ENCODE results near the gene CENPP. TPM values are rescaled to one million over a fixed set of nuclear protein-coding genes. Genes with fewer than 3 reads are reported as not detected.

Gene CENPP
- total RNA-seq, 1 donor from 2014 or later: 24.6 TPM

DNA sequence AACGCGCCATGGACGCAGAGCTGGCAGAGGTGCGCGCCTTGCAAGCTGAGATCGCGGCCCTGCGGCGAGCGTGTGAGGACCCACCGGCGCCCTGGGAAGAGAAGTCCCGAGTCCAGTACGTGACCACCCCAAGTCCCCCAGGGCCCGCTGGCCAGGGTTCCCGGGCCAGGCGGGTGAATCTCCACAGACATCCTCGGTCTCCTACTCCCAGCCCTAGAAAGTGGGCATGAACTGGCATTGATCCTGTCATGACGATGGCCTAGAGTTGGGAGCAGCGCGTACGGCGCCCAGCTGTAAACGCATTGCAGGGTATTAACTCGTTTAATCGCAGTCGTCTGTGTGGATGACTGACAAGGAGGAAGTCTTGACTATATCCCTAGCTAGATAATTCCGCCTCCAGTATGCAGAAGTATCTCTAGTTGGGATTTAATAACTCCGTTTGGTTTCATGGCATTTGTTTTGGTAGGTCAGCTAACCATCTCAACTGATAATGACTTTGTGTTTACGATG is 293 bp downstream of the CENPP start:
- H3K4me3 Mint-ChIP-seq: peak overlapping the region; percentile 93
- no peak for DNase-seq (ENCODE audit: low spot score)
- intact Hi-C loops (cut with micrococcal nuclease): loop anchor here (1.0 kb wide), 10 partner anchors 33 to 770 kb away; partner anchors contain the start of genes CARD19, IARS1, IPPK and SPTLC1
- H3K27me3 Mint-ChIP-seq (ENCODE audit: insufficient read depth): no peaks in the 10 kb centered on the region
- H3K4me1 Mint-ChIP-seq (ENCODE audit: low read depth): peaks cover 32% of the 10 kb centered on the region
- peak overlapping the region; percentile 96 for H3K27ac Mint-ChIP-seq
- H3K36me3 Mint-ChIP-seq (ENCODE audit: low read depth): peaks cover 21% of the 10 kb centered on the region
- no peaks in the 10 kb centered on the region for H3K9me3 Mint-ChIP-seq

DNA sequence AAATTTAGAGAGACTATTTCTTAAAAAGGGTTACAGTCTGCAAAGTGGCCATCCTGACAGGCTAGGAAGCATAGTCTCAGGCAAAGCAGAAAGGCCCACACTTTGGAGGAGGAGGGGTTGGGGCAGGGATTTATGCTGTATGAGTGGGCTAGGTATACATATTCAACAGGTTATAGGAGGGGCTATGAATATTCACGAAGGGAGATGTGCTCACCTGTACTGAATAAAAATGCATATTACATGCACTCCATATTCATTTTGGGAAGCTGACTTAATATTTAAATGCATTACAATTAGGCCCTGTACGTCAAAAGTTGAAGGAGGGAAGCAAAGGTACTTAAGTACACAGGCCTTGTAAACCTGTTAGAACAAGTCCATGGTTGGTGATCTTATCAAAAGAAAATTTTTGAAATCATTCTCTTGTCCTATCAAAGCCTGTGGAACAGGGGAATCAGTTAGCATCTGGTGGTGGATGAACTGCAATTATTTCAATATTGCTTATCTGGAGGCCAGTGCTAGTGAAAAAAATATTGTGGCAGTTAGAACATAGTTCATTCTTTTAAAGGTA is 1.6 kb downstream of the CENPP start:
- intact Hi-C loops (cut with micrococcal nuclease): no loop called here
- peak overlapping the region; percentile 96 for H3K27ac Mint-ChIP-seq

DNA sequence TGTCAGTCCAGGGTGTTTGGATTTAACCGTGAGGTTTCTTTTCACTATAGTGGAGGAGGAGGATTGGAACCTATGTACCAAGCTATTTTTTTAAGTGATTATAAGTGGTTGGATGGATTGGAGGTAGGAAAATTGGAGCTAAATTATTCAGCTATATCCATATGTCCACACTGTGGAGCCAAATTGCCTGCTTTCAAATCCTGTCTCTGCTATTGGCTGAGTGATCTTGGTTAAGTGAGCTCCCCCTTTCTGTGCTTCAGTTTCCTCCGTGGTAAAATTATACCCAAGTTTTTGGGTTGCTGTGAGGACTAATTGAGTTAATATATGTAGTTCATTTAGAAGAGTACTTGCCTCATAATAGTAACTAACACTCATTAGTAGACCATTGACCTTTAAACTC is 2.5 kb downstream of the CENPP start:
- intact Hi-C loops (cut with micrococcal nuclease): no loop called here
- Mint-ChIP-seq H3K27me3 (ENCODE audit: insufficient read depth) (no peaks in the 10 kb centered on the region), H3K36me3 (ENCODE audit: low read depth) (peaks cover 8% of the 10 kb centered on the region), H3K4me3 (no peak overlapping the region), H3K9me3 (no peaks in the 10 kb centered on the region), H3K4me1 (ENCODE audit: low read depth) (peaks cover 28% of the 10 kb centered on the region), H3K27ac (no peak overlapping the region)
- no peak for DNase-seq (ENCODE audit: low spot score)

More for the DNA sequence above, 1.6 kb downstream of the CENPP start:
- peak overlapping the region; percentile 93 for H3K4me3 Mint-ChIP-seq
- peaks cover 15% of the 10 kb centered on the region for H3K36me3 Mint-ChIP-seq (ENCODE audit: low read depth)
- H3K9me3 Mint-ChIP-seq: no peaks in the 10 kb centered on the region
- no peak for DNase-seq (ENCODE audit: low spot score)
- H3K4me1 Mint-ChIP-seq (ENCODE audit: low read depth): peaks cover 32% of the 10 kb centered on the region
- no peaks in the 10 kb centered on the region for H3K27me3 Mint-ChIP-seq (ENCODE audit: insufficient read depth)

DNA sequence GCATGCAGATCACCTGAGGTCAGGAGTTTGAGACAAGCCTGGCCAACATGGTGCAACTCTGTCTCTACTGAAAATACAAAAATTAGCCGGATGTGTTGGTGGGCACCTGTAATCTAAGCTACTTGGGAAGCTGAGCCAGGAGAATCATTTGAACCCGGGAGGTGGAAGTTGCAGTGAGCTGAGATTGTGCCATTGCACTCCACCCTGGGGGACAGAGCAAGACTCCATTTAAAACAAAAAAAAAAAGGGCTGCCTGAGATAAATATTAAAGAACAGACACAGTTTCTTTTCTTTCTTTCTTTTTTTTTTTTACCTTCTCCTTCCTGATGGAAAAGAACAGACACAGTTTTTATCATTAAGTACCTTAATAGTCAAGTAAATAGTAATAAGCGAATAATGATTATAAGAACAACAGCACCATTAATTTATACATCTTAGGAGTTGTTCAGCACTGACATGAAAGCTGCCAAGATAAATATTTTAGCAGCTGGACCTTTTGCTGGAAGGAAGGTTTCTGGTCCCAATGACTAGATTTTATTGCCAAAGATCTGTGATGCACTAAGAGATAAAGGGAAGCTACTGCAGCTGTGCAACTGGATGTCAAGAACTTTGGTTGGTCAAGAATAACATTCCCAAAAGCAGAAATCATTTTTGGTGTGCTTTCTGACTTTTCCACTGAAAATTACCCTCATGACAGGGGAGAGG is 7.0 kb downstream of the CENPP start:
- intact Hi-C loops (cut with micrococcal nuclease): no loop called here
- H3K27me3 Mint-ChIP-seq (ENCODE audit: insufficient read depth): no peaks in the 10 kb centered on the region
- H3K4me1 Mint-ChIP-seq (ENCODE audit: low read depth): peaks cover 8% of the 10 kb centered on the region
- no peak overlapping the region for H3K4me3 Mint-ChIP-seq
- H3K9me3 Mint-ChIP-seq: no peaks in the 10 kb centered on the region
- H3K36me3 Mint-ChIP-seq (ENCODE audit: low read depth): peaks cover 8% of the 10 kb centered on the region
- DNase-seq (ENCODE audit: low spot score): no peak
- H3K27ac Mint-ChIP-seq: no peak overlapping the region

DNA sequence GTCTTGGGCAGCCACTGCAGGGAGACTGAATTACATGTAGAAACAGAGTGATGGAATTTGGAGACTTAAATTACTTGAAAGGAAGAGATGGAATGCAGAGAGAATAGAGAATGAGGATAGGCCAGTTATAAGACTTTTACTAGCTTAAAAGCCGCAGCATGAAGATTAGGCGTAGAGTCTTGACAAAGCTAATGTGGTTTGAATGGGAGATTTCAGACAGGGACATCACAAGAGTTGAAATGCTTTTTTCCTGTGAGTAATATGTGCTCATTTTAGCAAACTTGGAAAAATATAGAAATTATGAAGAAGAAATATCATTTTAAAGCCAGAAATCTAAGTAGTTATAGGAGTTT is 7.5 kb downstream of the CENPP start:
- H3K36me3 Mint-ChIP-seq (ENCODE audit: low read depth): peaks cover 10% of the 10 kb centered on the region
- no peaks in the 10 kb centered on the region for H3K27me3 Mint-ChIP-seq (ENCODE audit: insufficient read depth)
- H3K27ac Mint-ChIP-seq: no peak overlapping the region
- no peak for DNase-seq (ENCODE audit: low spot score)
- H3K4me3 Mint-ChIP-seq: no peak overlapping the region
- no peaks in the 10 kb centered on the region for H3K9me3 Mint-ChIP-seq
- intact Hi-C loops (cut with micrococcal nuclease): no loop called here
- peaks cover 5% of the 10 kb centered on the region for H3K4me1 Mint-ChIP-seq (ENCODE audit: low read depth)

DNA sequence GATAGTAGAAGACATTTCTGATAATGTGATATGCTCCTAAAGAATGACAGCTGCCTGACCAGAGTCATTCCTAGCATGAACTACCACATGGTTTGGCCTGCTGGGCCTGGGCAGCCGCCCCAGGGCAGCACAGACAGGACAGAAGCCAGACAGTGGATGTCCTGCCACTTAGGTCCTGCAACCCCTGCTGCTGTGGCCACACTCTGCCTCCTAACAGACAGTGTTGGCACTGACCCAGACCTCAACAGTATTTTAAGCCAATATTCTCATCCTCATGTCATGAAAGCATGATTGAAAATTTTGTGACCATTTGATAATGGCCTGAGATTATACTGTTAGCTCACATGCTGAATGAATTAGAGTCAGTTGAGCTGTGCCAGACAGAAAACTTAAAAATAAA is 15.8 kb downstream of the CENPP start:
- H3K4me1 Mint-ChIP-seq (ENCODE audit: low read depth): no peaks in the 10 kb centered on the region
- H3K36me3 Mint-ChIP-seq (ENCODE audit: low read depth): peaks cover 39% of the 10 kb centered on the region
- H3K27me3 Mint-ChIP-seq (ENCODE audit: insufficient read depth): no peaks in the 10 kb centered on the region
- H3K9me3 Mint-ChIP-seq: no peaks in the 10 kb centered on the region
- H3K4me3 Mint-ChIP-seq: no peak overlapping the region
- intact Hi-C loops (cut with micrococcal nuclease): no loop called here
- no peak overlapping the region for H3K27ac Mint-ChIP-seq
- no peak for DNase-seq (ENCODE audit: low spot score)

DNA sequence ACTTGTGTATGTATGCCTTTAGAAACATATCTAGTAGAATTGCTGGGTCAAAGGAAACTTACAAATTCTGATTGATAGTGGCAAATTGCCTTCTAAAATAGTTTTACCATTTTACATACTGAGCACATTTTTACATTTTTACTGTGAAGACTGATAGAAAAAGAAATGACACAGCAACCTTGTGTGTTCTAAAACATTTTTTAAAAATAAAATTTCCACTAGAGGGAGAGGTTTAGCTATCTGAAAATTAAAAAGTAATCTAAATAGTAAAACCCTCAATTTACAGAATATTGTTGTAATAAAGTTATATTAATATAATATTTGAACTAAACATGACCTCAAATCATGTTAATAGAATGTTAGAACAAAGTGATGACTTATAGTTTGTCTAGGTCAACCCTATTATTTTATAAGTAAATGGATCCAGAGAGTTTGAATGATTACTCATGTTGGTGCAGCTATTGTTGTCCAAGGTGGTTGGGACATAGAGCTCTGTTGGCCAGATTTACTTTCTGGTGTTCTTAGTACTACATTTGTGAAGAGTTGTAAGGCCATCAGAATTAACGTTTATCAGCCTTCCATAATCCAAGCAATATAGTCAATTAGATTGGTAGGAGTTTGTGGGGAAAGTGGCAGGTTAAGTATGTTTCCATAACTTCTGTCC is 17.2 kb downstream of the CENPP start:
- H3K27me3 Mint-ChIP-seq (ENCODE audit: insufficient read depth): no peaks in the 10 kb centered on the region
- H3K9me3 Mint-ChIP-seq: no peaks in the 10 kb centered on the region
- no peak overlapping the region for H3K4me3 Mint-ChIP-seq
- intact Hi-C loops (cut with micrococcal nuclease): no loop called here
- H3K36me3 Mint-ChIP-seq (ENCODE audit: low read depth): peaks cover 43% of the 10 kb centered on the region
- DNase-seq (ENCODE audit: low spot score): no peak
- no peaks in the 10 kb centered on the region for H3K4me1 Mint-ChIP-seq (ENCODE audit: low read depth)
- no peak overlapping the region for H3K27ac Mint-ChIP-seq

DNA sequence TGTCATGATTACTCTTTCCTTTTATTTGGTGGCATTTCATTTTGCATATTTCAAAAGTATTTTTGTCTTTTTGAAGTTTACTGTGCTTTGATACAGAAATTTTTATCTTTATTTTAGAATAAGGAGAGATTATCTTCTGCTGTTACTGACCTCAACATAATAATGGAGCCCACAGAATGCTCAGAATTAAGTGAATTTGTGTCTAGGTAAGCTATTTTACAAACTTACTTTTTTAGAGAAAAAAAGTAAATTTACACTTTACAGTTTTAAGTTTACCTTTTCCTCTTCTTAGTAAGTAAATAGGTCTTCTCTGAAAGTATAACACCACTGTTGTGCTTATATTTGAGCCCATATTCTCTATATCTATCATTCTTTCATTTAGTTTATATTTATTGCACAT is 19.8 kb downstream of the CENPP start:
- no peaks in the 10 kb centered on the region for H3K27me3 Mint-ChIP-seq (ENCODE audit: insufficient read depth)

DNA sequence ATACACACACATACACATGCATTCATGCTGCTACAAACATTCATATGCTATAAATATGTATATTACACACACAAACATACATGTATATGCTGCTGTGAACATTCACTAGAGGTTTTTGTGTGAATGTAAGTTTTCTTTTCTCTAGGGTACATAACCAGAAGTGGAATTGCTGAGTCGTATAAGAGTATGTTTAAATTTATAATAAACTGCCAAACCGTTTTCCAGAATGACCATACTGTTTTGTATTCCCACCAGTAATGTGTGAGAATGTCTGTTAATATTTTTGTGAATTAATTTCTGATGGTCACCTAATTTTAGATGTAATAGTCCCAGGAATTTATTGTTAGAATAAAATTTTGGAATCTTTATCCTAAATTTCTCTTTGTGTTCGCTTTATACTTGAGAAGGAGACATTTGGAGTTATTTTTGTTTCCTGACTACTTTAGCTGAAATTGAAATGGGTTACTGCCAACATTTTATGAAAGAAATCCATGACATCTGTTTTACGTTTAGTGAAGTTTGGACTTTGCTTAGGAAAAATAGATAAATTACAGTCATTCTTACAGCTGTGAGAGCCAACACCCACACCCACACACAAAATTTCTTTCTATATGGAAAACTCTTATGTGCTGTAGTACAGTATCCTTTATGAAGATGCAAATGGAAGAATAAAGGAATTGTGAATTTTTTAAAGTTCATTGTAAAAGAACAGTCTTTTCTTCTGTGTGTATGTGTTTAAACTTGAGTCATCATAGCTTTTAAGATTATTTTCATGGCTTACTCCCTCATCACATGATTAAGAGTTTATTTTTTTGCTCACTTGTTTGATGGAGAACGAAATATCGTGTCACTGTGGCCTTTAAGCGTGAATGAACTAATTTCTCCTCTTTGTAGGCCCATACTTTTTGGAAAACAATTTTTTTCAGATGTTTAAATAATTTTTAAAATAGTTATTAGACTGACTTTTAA is 24.3 kb downstream of the CENPP start:
- H3K4me1 Mint-ChIP-seq (ENCODE audit: low read depth): peaks cover 17% of the 10 kb centered on the region
- H3K9me3 Mint-ChIP-seq: peaks cover 12% of the 10 kb centered on the region
- no peaks in the 10 kb centered on the region for H3K27me3 Mint-ChIP-seq (ENCODE audit: insufficient read depth)
- H3K27ac Mint-ChIP-seq: no peak overlapping the region
- no peak for DNase-seq (ENCODE audit: low spot score)
- H3K4me3 Mint-ChIP-seq: no peak overlapping the region
- intact Hi-C loops (cut with micrococcal nuclease): no loop called here
- peaks cover 41% of the 10 kb centered on the region for H3K36me3 Mint-ChIP-seq (ENCODE audit: low read depth)

More for the DNA sequence above, 19.8 kb downstream of the CENPP start:
- H3K4me1 Mint-ChIP-seq (ENCODE audit: low read depth): peaks cover 2% of the 10 kb centered on the region
- intact Hi-C loops (cut with micrococcal nuclease): no loop called here
- H3K4me3 Mint-ChIP-seq: no peak overlapping the region
- H3K9me3 Mint-ChIP-seq: no peaks in the 10 kb centered on the region
- no peak overlapping the region for H3K27ac Mint-ChIP-seq
- DNase-seq (ENCODE audit: low spot score): no peak
- H3K36me3 Mint-ChIP-seq (ENCODE audit: low read depth): peaks cover 32% of the 10 kb centered on the region

DNA sequence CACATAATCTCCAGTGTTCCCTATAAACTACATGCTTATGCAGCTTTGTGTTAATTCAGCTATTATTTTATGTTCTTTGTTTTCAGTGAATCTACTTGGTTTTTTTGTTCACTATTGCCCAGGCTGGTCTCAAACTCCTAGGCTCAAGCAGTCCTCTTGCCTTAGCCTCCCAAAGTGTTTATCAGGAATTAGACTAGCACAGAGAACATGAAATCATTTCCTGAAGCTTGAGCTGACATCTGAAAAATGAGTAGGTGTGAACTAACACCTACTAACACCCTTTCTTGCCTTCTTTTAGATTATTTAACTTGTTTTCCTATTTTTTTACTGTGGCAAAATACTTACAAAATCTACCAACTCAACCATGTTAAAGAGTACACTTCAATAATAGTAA is 25.0 kb downstream of the CENPP start:
- H3K4me1 Mint-ChIP-seq (ENCODE audit: low read depth): peaks cover 17% of the 10 kb centered on the region
- H3K36me3 Mint-ChIP-seq (ENCODE audit: low read depth): peaks cover 40% of the 10 kb centered on the region
- intact Hi-C loops (cut with micrococcal nuclease): no loop called here
- H3K9me3 Mint-ChIP-seq: peaks cover 16% of the 10 kb centered on the region
- no peak for DNase-seq (ENCODE audit: low spot score)
- H3K27ac Mint-ChIP-seq: no peak overlapping the region
- H3K27me3 Mint-ChIP-seq (ENCODE audit: insufficient read depth): no peaks in the 10 kb centered on the region
- no peak overlapping the region for H3K4me3 Mint-ChIP-seq

DNA sequence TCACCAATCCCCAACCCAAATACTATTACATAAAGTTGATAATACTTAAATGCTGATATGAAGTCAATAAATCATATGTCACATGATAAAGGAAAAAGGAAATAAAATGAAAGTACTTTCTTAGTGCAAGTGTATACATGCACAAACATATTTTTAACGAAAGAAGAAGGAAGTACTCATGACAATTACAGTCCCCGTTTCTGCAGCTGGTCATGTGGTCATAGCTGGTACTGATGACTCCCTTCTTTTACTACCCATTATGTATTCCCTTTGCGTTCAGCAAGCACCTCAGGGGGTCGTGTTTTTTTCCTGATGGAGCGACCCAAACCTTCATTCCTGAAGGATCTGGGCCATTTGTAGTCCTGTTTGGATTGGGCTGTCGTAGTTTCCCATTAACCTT is 27.3 kb downstream of the CENPP start:
- DNase-seq (ENCODE audit: low spot score): no peak
- intact Hi-C loops (cut with micrococcal nuclease): no loop called here
- peaks cover 41% of the 10 kb centered on the region for H3K36me3 Mint-ChIP-seq (ENCODE audit: low read depth)

DNA sequence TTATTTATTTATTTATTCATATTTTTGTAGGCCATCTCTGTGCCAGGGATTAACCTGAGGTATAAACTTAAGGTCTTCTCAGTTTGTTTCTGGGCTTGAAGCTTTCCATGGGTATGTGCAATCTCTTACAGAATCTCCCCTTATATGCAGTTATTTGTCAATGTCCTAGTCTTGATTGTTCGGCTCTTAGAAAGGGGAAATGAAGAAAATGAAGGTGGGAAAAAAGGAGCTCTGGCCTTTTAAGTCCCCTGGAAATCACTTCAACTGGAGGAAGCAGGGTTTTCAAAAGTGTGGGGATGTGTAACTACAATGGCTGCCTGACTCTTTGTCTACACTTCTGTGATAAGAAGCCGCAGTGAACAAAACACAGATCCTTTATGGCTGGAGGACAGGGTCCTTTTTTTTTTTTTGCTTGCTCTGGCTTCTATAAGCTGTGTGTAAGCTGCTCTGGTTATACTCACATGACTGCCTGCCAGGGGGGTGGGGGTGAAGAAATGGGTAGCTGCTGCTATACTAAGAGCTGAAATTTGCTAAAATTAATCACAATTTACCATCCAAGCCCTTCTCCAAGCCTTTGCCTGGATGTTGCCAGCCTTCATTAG is 33.7 kb downstream of the CENPP start:
- H3K4me3 Mint-ChIP-seq: no peak overlapping the region

More for the DNA sequence above, 27.3 kb downstream of the CENPP start:
- Mint-ChIP-seq H3K4me1 (ENCODE audit: low read depth) (peaks cover 17% of the 10 kb centered on the region), H3K27ac (no peak overlapping the region), H3K27me3 (ENCODE audit: insufficient read depth) (no peaks in the 10 kb centered on the region), H3K4me3 (no peak overlapping the region), H3K9me3 (peaks cover 31% of the 10 kb centered on the region)

More for the DNA sequence above, 33.7 kb downstream of the CENPP start:
- no peak for DNase-seq (ENCODE audit: low spot score)
- H3K4me1 Mint-ChIP-seq (ENCODE audit: low read depth): no peaks in the 10 kb centered on the region
- H3K9me3 Mint-ChIP-seq: peaks cover 25% of the 10 kb centered on the region
- peaks cover 26% of the 10 kb centered on the region for H3K36me3 Mint-ChIP-seq (ENCODE audit: low read depth)
- intact Hi-C loops (cut with micrococcal nuclease): no loop called here
- no peak overlapping the region for H3K27ac Mint-ChIP-seq
- peaks cover 2% of the 10 kb centered on the region for H3K27me3 Mint-ChIP-seq (ENCODE audit: insufficient read depth)
